GM12865 (cell line): ENCODE results near the gene SH3RF2.

ENCODE experiments used
- DNase-seq: peaks from one replicate; pipeline ENCODE4 v3.0.0; 2010; ENCODE audit warnings: low read depth
- H3K4me3 ChIP-seq: 2 replicates; pipeline ENCODE4 v1.5.1; 2011; ENCODE audit warnings: mild to moderate bottlenecking, low read depth, low read length, control low read depth
- TF ChIP-seq, protein P1 (sequence below): IDR thresholded peaks from 2 replicates; pipeline ENCODE4 v1.5.1; 2011; ENCODE audit warnings: low read length, control low read depth, low read depth, inconsistent platforms; ENCODE audit not compliant: insufficient read depth; ENCODE audit errors: missing control alignments

SH3RF2 gene

DNA sequence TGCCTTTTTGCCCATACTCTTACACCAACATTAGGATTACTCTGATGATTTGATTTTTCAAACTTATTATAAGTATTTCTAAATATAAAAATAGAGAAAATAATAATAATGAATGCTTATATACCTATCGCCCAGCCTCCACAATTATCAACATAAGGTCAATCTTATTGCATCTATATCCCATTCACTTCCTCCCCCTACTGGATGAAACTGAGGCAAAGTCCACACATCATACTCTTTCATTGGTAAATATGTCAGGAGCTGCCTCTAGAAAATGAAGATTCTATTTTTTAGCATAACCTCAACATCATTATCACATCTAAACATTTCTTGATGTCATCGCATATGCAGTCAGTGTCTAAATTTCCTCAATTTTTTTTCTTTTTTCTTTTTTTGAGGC lies 44.3 kb downstream of the SH3RF2 start:
- TF ChIP-seq, protein P1, sequence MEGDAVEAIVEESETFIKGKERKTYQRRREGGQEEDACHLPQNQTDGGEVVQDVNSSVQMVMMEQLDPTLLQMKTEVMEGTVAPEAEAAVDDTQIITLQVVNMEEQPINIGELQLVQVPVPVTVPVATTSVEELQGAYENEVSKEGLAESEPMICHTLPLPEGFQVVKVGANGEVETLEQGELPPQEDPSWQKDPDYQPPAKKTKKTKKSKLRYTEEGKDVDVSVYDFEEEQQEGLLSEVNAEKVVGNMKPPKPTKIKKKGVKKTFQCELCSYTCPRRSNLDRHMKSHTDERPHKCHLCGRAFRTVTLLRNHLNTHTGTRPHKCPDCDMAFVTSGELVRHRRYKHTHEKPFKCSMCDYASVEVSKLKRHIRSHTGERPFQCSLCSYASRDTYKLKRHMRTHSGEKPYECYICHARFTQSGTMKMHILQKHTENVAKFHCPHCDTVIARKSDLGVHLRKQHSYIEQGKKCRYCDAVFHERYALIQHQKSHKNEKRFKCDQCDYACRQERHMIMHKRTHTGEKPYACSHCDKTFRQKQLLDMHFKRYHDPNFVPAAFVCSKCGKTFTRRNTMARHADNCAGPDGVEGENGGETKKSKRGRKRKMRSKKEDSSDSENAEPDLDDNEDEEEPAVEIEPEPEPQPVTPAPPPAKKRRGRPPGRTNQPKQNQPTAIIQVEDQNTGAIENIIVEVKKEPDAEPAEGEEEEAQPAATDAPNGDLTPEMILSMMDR = no peak
- DNase-seq = no peak
- no peak overlapping the region for H3K4me3 ChIP-seq

- DNase-seq = no peak
- H3K4me3 ChIP-seq = no peak overlapping the region
- TF ChIP-seq, protein P1 = no peak
Measured at GRCh38 chr5:145981589-145982571, 45.5 kb downstream of the SH3RF2 start.

DNA sequence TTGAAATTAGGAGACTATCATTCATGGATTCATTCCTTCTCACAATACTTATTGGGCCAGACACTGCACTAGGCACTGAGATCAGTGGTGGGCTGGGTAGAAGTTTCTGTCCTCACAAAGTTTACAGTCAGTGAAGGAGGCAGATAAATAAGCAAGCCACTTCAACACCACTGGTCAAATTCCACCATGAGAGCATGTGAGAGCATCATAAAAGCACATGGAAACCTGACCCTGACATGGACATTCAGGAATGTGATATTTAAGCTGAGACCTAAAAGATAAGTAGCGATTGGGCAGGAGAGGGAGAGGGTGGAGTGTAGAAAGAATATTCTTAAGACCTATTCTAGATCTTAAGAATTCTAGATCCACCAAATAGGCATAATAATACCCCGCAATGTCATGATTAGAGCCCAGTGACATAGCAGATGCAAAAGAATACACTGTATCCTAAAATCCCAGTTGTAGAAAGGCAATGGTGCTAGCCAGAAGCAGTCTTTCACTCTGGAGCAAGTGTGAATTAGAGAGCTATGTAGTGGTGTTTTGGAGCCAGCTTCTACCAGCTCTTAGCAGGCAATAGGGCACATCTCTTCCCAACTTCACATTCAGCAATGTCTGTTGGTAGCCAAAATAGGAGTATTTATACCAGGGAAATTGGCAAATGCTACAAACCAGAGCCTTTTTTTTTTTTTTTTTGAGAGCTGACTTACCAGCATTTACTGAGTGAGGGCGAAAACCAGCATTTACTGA lies 46.4 kb downstream of the SH3RF2 start:
- DNase-seq = no peak
- TF ChIP-seq, protein P1 = no peak
- H3K4me3 ChIP-seq = no peak overlapping the region

- H3K4me3 ChIP-seq = no peak overlapping the region
- TF ChIP-seq, protein P1 = no peak
- no peak for DNase-seq
Measured at GRCh38 chr5:145983446-145983845, 47.1 kb downstream of the SH3RF2 start.

- TF ChIP-seq, protein P1 = no peak
- no peak overlapping the region for H3K4me3 ChIP-seq
- DNase-seq = no peak
Measured at GRCh38 chr5:145984072-145984471, 47.7 kb downstream of the SH3RF2 start.

- no peak for DNase-seq
- H3K4me3 ChIP-seq = no peak overlapping the region
- TF ChIP-seq, protein P1 = no peak
Measured at GRCh38 chr5:145987856-145988255, 51.5 kb downstream of the SH3RF2 start.
